Dermis blood vessel endothelial cell (primary cell): Measurements from ENCODE around the gene ABTB2. TPM values are rescaled to one million over a fixed set of nuclear protein-coding genes. Genes with fewer than 3 reads are reported as not detected.
"Not testable (repeated sequence)": the region's sequence is repeated elsewhere in the genome, so short reads cannot be mapped to it uniquely, and the experiment has no call there.

Source experiments
- DNase-seq: peaks from one replicate; pipeline ENCODE4 v3.0.0; 2010
- total RNA-seq: library from RNA; depleted of rRNA; stranded (reverse); fragments of >200 nt; gene quantifications from 2 replicates; pipeline ENCODE4 v1.2.3, GENCODE V29; 2014

Gene ABTB2
- total RNA-seq, 1 donor from 2014 or later, result 0.34 TPM

DNA sequence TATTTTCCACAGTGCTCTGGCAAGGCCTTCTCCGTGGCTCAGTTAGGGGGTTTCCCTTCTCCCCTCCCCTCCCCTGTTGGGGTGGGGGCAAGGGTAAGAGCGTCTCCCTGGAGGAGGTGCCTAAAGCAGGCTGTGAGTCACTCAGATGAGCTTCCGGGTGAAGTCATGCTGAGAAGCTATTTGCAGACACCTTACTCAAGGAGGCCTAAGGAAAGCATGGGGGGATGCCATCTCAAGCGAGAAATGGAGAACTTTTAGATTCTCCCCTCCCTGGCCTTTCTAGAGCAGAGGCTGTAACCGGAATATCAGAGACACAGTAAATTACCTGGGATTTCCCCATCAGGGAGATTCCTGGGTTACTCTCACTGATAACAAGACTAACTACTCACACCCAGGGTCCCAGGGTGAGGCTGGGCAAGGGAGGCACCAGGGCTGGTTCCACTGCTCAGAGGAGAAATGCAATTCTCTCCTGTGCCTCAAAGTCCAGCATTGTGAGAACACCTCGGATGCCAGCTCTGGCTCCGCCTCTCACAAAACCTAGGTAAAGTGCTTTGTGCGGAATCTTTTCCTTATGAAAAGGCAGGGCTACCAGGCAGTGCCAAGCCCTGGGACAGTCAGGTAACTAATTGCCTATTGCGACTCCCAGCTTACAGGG lies 123.6 kb downstream of the ABTB2 start:
- peak; percentile 46 for DNase-seq

GRCh38 chr11:34233215-34233614 lies 124.6 kb downstream of the ABTB2 start:
- DNase-seq, result no peak

DNA sequence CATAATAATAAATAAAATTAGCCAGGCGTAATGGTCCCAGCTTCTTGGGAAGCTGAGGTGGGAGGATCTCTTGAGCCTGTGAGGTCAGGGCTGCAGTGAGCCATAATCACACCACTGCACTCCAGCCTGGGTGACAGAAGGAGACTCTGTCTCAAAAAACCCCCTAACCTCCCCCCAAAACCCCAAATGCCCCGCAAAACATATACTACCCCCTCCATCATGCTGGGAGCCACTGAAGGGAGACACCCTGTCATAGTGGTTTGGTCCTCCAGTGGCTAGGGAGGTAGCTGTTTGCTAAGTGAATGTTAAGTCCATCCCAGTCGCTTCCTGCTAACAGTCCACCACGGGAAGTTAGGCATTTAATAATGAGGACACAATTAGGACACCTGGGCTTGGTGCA lies 125.0 kb downstream of the ABTB2 start:
- DNase-seq, result no peak

DNA sequence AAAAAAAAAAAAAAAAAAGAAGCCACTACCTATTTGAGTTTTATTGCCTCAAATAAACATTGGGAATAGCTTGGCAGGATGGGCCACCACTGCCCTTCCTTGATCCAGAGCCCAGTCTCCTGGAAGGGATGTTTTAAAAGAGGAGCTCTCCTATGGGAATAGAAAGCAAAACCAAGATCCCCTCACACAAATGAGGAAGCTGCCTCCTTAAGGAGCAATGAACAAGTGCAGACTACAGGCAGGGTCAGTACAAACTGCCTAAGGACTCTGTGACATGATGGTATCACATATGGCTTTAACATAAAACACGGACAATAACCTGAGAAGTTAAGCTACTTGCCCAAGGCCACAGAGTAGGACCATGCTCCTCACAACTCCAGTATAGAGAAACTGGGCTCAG lies 131.6 kb downstream of the ABTB2 start:
- DNase-seq, result no peak

DNA sequence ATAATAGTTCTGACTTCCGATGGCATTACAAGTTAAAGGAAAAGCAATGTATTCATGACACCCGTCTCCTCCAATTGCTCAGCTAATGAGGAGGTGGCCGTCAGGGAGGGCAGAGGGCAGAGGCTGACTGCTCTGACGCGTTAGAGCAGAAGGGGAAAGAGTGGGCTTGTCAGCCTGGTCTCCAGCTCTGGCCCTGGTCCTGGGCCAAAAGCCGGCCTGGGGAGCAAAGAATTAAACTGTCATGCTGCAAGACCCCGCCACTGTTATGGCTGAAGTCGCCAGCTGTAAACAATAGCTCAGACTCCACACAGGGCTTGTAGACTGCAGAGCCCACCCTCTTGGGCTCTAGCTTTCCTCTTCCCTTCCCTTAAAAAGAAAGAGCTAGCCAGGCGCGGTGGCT lies 132.7 kb downstream of the ABTB2 start:
- DNase-seq, result no peak

GRCh38 chr11:34224434-34224966 lies 133.3 kb downstream of the ABTB2 start:
- DNase-seq, result no peak

GRCh38 chr11:34223907-34224306 lies 133.9 kb downstream of the ABTB2 start:
- no peak for DNase-seq

GRCh38 chr11:34223021-34223813 lies 134.6 kb downstream of the ABTB2 start:
- DNase-seq, result peak; percentile 13

GRCh38 chr11:34222030-34222429 lies 135.8 kb downstream of the ABTB2 start:
- DNase-seq, result no peak

DNA sequence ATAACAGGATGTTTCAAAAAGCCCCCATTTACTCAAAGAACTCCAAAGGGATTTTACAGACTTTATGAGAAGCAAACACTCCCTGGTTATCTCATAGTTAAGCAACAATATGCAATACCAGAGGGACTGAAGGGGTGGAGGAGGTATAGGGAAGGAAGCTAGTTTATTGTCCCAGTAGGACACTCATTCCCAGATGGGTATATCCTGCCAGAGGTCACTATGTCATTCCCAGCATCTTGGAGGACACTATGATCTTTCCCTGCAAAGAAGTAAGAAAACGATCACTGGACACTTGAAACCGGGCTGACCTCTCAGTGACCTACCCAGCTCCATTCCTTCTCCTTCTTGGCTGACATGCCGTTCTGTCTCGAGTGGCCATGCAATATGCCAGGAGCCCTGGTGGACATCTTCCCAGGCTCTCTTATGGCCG lies 137.9 kb downstream of the ABTB2 start:
- no peak for DNase-seq

GRCh38 chr11:34219279-34219678 lies 138.5 kb downstream of the ABTB2 start:
- DNase-seq, result no peak

DNA sequence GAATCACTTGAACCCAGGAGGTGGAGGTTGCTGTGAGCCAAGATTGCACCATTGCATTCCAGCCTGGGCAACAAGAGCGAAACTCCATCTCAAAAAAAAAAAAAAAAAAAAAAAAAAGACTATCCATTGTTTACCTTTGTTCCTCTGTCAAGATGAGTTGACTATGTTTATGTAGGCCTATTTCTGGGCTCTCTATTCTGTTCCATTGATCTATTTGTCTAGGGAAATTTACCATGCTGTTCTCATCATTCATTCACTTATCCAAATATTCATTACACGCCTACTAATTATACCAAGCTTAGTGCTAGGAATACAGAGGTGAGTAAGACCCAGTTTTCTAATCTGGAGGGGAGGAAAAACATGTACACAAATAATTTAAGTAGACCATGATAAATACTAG lies 139.1 kb downstream of the ABTB2 start:
- not testable (repeated sequence) for DNase-seq

DNA sequence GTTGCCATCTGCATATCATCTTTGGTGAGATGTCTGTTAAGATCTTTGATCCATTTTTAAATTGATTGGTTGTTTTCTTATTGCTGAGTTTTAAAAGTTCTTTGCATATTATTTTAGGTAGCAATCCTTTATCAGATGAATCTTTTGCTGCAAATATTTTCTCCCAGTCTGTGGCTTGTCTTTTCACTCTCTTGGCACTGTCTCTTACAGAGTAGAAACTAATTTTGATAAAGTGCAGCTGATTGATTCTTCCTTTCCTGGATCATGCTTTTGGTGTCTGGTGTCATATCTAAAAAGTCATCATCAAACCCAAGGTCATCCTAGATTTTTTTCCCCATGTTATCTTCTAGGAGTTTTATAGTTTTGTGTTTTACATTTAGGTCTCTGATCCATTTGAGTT lies 139.7 kb downstream of the ABTB2 start:
- no peak for DNase-seq

DNA sequence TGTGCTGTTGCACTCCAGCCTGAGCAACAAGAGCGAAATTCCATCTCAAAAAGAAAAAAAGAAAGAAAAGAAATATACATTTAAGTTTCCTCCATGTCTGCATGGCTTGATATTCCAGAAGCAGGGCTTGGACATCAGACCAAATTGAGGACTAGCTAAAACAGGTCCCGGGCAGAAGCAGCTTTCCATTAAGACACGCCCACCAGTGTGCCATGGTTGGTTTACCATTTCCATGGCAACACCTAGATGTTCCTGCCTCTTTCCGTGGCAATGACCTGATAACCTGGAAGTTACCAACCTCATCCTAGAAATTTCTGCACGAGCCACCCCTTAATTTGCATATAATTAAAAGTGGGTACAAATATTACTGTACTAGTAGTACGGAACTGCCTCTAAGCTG lies 141.1 kb downstream of the ABTB2 start:
- no peak for DNase-seq

- DNase-seq, result no peak
Observed at GRCh38 chr11:34215806-34216453, 141.9 kb downstream of the ABTB2 start.

GRCh38 chr11:34214961-34215805 lies 142.6 kb downstream of the ABTB2 start:
- no peak for DNase-seq

DNA sequence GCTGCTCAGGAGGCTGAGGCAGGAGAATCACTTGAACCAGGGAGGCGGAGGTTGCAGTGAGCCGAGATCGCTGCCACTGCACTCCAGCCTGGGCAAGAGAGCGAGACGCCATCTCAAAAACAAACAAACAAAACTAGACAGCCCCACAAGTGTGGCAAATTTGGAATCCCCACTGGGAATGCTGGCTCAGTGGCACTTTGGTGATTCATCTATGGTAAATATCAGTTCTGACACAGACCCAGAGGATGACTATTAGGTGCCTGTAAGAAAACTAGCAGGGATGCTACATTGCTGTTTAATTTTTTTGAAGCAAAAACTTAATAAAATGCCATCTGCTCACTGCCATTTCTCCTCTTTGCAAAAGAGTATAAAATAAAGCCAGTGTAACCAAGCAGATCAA lies 144.4 kb downstream of the ABTB2 start:
- DNase-seq, result no peak

GRCh38 chr11:34212566-34212965 lies 145.2 kb downstream of the ABTB2 start:
- no peak for DNase-seq

DNA sequence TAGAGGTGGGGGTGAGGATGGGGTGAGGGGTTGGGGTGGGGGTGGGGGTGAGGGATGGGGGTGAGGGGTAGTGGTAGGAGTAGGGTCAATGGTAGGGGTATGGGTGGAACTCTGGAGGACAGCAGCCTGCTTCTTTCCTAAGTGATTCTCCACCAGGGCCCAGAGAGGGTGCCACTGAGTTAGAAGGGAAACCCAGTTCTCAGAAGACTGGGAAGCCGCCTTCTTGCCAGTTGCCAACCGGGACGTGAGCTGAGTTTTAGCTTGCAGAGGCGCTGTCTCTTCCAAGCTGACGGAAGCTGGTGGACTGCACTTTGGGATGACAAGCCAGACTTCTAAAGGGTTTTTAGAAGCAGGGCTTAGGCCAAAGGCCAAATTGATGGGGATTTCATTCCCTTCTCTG lies 148.0 kb downstream of the ABTB2 start:
- no peak for DNase-seq

- no peak for DNase-seq
Observed at GRCh38 chr11:34208266-34209135, 149.3 kb downstream of the ABTB2 start.

GRCh38 chr11:34207487-34208180 lies 150.2 kb downstream of the ABTB2 start:
- no peak for DNase-seq
